ENCODE measurements around the gene ACKR1.

The ACKR1 gene

GRCh38 chr1:159223004-159223403 lies 18.3 kb downstream of the ACKR1 start:
- no peak for DNase-seq

GRCh38 chr1:159228554-159228953 lies 23.9 kb downstream of the ACKR1 start:
- no peak for DNase-seq

- DNase-seq = no peak
Measured at GRCh38 chr1:159229260-159229885, 24.7 kb downstream of the ACKR1 start.

- no peak for DNase-seq
Measured at GRCh38 chr1:159229896-159230295, 25.2 kb downstream of the ACKR1 start.

GRCh38 chr1:159239551-159240220 lies 35.0 kb downstream of the ACKR1 start:
- no peak for DNase-seq

GRCh38 chr1:159247266-159247665 lies 42.6 kb downstream of the ACKR1 start:
- no peak for DNase-seq

GRCh38 chr1:159248311-159248710 lies 43.6 kb downstream of the ACKR1 start:
- DNase-seq = no peak

GRCh38 chr1:159250638-159251216 lies 46.1 kb downstream of the ACKR1 start:
- peak; percentile 19 for DNase-seq

All from retina (tissue), 1 donor.